Endodermal cell (in vitro differentiated cells): ENCODE measurements around the gene CYP17A1. TPM values are rescaled to one million over a fixed set of nuclear protein-coding genes. Genes with fewer than 3 reads are reported as not detected.

Source experiments
- DNase-seq: peaks from one replicate; pipeline ENCODE4 v3.0.0-alpha.2; 2017
- H3K27ac ChIP-seq: 2 replicates; pipeline ENCODE4 v1.5.1; 2013; ENCODE audit warnings: mild to moderate bottlenecking, low read depth, low read length, moderate library complexity
- H3K27me3 ChIP-seq: 2 replicates; pipeline ENCODE4 v1.6.1; 2013; ENCODE audit warnings: mild to moderate bottlenecking, low read length, moderate library complexity; ENCODE audit not compliant: insufficient read depth, control insufficient read depth, poor library complexity, severe bottlenecking
- H3K36me3 ChIP-seq: 2 replicates; pipeline ENCODE4 v1.7.0; 2013; ENCODE audit warnings: mild to moderate bottlenecking, low read length, moderate library complexity; ENCODE audit not compliant: control insufficient read depth, insufficient read depth
- H3K4me1 ChIP-seq: one replicate; pipeline ENCODE4 v1.7.0; 2013; ENCODE audit warnings: low read length; ENCODE audit not compliant: control insufficient read depth, insufficient read depth
- H3K4me3 ChIP-seq: 2 replicates; pipeline ENCODE4 v1.5.1; 2013; ENCODE audit warnings: mild to moderate bottlenecking, low read length, moderate library complexity
- H3K9ac ChIP-seq: 2 replicates; pipeline ENCODE4 v1.6.1; 2013; ENCODE audit warnings: mild to moderate bottlenecking, low read length, moderate library complexity; ENCODE audit not compliant: poor library complexity, severe bottlenecking; ENCODE audit errors: extremely low read depth
- H3K9me3 ChIP-seq: 2 replicates; pipeline ENCODE4 v1.6.1; 2013; ENCODE audit warnings: mild to moderate bottlenecking, low read length, moderate library complexity; ENCODE audit not compliant: control insufficient read depth
- H3K27ac Mint-ChIP-seq: 2 replicates; pipeline ENCODE4 v1.8.0; 2020; ENCODE audit warnings: mixed read lengths
- H3K27me3 Mint-ChIP-seq: 2 replicates; pipeline ENCODE4 v1.8.0; 2021; ENCODE audit warnings: mild to moderate bottlenecking, mixed read lengths; ENCODE audit not compliant: insufficient read depth
- H3K36me3 Mint-ChIP-seq: 2 replicates; pipeline ENCODE4 v1.8.0; 2020; ENCODE audit warnings: low read depth, mixed read lengths
- H3K4me1 Mint-ChIP-seq: 2 replicates; pipeline ENCODE4 v1.8.0; 2020; ENCODE audit warnings: mixed read lengths
- H3K4me3 Mint-ChIP-seq: 2 replicates; pipeline ENCODE4 v1.8.0; 2020; ENCODE audit warnings: mild to moderate bottlenecking, moderate library complexity, mixed read lengths
- H3K9me3 Mint-ChIP-seq: 2 replicates; pipeline ENCODE4 v1.8.0; 2020; ENCODE audit warnings: mild to moderate bottlenecking, mixed read lengths
- WGBS, 2 experiments: methylation state at CpG; one replicate each; pipeline versions ENCODE4 v1.1.5 to v1.1.7; 2013; ENCODE audit warnings: missing lambda C conversion rate in 2 of 2, mixed read lengths in 1 of 2; ENCODE audit not compliant: insufficient coverage in 1 of 2, insufficient read length in 1 of 2; 5-methylcytosine and 5-hydroxymethylcytosine counted together
- total RNA-seq, 2 donors: library from RNA; stranded (reverse); fragmentation: NEBNext Ultra II Directional in 1 of 2; extraction: Animal tissue kit (Norgen Biotek cat#: 25700) in 1 of 2; gene quantifications; 2 replicates in 1 of 2; 3 replicates in 1 of 2; pipeline ENCODE4 v1.2.1, GENCODE V29; 2021
- TF ChIP-seq, protein P1 (sequence below): fragments of 200-600 bp; sonication (generic); conservative IDR thresholded peaks from 2 replicates; pipeline ENCODE4 v1.5.0; 2021; ENCODE audit warnings: antibody characterized with exemption, mild to moderate bottlenecking

CYP17A1 gene
- total RNA-seq, 2 donors from 2014 or later = not detected

DNA sequence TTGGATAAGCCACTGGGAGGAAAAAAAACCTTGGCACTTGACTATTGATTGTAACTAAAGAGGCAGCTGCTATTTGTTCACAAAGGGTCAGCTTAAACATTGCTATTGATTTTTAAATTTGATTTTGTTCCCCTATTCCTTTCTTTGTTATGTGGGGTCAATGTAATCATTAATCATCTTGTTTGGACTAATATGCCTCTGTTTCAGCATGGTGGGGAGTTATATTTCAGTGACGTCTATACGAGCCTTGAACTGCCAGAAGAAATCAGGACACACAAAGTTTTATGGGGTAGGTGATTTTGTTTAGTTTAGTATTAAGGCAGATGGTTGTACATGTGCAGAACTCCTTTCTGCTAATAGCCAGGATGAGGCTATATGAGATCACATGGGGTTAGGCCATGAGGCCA is 39.5 kb upstream of the CYP17A1 start:
- TF ChIP-seq, protein P1, sequence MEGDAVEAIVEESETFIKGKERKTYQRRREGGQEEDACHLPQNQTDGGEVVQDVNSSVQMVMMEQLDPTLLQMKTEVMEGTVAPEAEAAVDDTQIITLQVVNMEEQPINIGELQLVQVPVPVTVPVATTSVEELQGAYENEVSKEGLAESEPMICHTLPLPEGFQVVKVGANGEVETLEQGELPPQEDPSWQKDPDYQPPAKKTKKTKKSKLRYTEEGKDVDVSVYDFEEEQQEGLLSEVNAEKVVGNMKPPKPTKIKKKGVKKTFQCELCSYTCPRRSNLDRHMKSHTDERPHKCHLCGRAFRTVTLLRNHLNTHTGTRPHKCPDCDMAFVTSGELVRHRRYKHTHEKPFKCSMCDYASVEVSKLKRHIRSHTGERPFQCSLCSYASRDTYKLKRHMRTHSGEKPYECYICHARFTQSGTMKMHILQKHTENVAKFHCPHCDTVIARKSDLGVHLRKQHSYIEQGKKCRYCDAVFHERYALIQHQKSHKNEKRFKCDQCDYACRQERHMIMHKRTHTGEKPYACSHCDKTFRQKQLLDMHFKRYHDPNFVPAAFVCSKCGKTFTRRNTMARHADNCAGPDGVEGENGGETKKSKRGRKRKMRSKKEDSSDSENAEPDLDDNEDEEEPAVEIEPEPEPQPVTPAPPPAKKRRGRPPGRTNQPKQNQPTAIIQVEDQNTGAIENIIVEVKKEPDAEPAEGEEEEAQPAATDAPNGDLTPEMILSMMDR = no peak
- Histone ChIP-seq H3K4me1 (no peaks in the 10 kb centered on the region), H3K9ac (no peak overlapping the region), H3K27me3 (no peaks in the 10 kb centered on the region), H3K27ac (no peak overlapping the region), H3K4me3 (no peak overlapping the region), H3K9me3 (no peaks in the 10 kb centered on the region), H3K36me3 (peaks cover 6% of the 10 kb centered on the region)
- Mint-ChIP-seq H3K4me3 (no peak overlapping the region), H3K27ac (no peak overlapping the region), H3K9me3 (no peaks in the 10 kb centered on the region), H3K27me3 (no peaks in the 10 kb centered on the region), H3K36me3 (peaks cover 15% of the 10 kb centered on the region), H3K4me1 (no peaks in the 10 kb centered on the region)
- 91 to 98% methylated on average over 2 of the region's 2 CpGs for WGBS, 2 experiments
- DNase-seq = no peak

DNA sequence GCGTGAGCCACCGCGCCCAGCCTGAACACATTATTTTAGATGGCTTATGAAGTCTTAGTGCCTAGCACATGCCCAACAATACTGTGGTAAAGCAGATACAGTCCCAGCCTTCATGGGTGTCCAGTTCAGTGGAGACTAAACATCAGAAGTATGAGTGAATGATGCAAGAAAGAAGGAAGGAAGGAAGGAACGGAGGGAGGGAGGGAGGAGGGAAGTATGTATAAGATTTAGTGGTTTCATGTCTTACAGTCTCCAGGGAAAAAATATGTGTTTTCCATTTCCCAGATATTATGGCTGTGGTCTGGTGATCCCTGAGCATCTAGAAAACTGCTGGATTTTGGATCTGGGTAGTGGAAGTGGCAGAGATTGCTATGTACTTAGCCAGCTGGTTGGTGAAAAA is 35.0 kb upstream of the CYP17A1 start:
- TF ChIP-seq, protein P1 = no peak
- Histone ChIP-seq H3K4me1 (no peaks in the 10 kb centered on the region), H3K9ac (no peak overlapping the region), H3K27me3 (no peaks in the 10 kb centered on the region), H3K9me3 (no peaks in the 10 kb centered on the region), H3K4me3 (no peak overlapping the region), H3K36me3 (no peaks in the 10 kb centered on the region), H3K27ac (no peak overlapping the region)
- Mint-ChIP-seq H3K4me3 (no peak overlapping the region), H3K36me3 (peaks cover 3% of the 10 kb centered on the region), H3K27me3 (peaks cover 2% of the 10 kb centered on the region), H3K9me3 (no peaks in the 10 kb centered on the region), H3K4me1 (peaks cover 11% of the 10 kb centered on the region), H3K27ac (no peak overlapping the region)
- DNase-seq = no peak
- 96 to 100% methylated on average over 1 to 4 of the region's 4 CpGs for WGBS, 2 experiments

DNA sequence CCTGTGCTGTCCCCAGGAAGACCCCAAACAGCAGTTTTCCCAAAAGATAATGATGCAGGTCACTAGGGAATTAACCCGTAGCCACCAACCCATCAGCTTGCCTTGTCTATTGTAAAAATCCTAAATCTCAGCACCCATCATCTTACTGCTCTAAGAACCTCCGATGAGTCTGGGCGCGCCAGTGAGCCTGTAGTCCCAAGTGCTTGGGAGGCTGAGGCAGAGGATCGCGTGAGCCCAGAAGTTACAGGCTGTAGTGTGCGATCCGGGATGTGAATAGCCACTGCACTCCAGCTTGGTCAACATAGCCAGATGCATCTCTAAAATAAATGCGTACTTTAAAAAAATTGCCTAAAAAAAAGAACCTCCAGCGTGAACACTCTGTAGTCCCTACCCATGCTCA is 33.0 kb upstream of the CYP17A1 start:
- Histone ChIP-seq H3K9me3 (no peaks in the 10 kb centered on the region), H3K36me3 (no peaks in the 10 kb centered on the region), H3K4me1 (no peaks in the 10 kb centered on the region), H3K4me3 (peak overlapping the region; percentile 83), H3K27ac (no peak overlapping the region), H3K27me3 (no peaks in the 10 kb centered on the region), H3K9ac (no peak overlapping the region)
- Mint-ChIP-seq H3K27me3 (peaks cover 2% of the 10 kb centered on the region), H3K36me3 (peaks cover 5% of the 10 kb centered on the region), H3K27ac (peak overlapping the region; percentile 96), H3K9me3 (no peaks in the 10 kb centered on the region), H3K4me3 (peak overlapping the region; percentile 79), H3K4me1 (peaks cover 11% of the 10 kb centered on the region)
- WGBS, 2 experiments = 90 to 92% methylated on average over 9 to 10 of the region's 10 CpGs
- TF ChIP-seq, protein P1 = no peak
- DNase-seq = no peak
